ENCODE results near the gene SH3RF3. TPM values are rescaled to one million over a fixed set of nuclear protein-coding genes. Genes with fewer than 3 reads are reported as not detected.

SH3RF3 gene
- total and polyA plus RNA-seq, 8 donors, result 7.0 to 11.1 (median 8.3) TPM

- intact Hi-C loops (cut with DNase I), result no loop called here
- Histone ChIP-seq H3K27ac (no peak overlapping the region), H3K9me3 (no peaks in the 10 kb centered on the region), H3K4me3 (no peak overlapping the region), H3K27me3 (no peaks in the 10 kb centered on the region), H3K36me3 (no peaks in the 10 kb centered on the region), H3K4me1 (peaks cover 0 to 3% of the 10 kb centered on the region in 2 donors)
- TF ChIP-seq CTCF (IDR thresholded peaks at IDR 0.05), result no peak
- DNase-seq (no peak), ATAC-seq (no peak)
These were observed 162.1 kb downstream of the SH3RF3 start for GRCh38 chr2:109290887-109291643.

GRCh38 chr2:109292386-109292785 is 163.4 kb downstream of the SH3RF3 start:
- H3K4me1 ChIP-seq, result peaks cover 0 to 3% of the 10 kb centered on the region in 2 donors
- H3K4me3 ChIP-seq, result no peak overlapping the region
- no peak overlapping the region for H3K27ac ChIP-seq
- no peaks in the 10 kb centered on the region for H3K27me3 ChIP-seq
- no peaks in the 10 kb centered on the region for H3K9me3 ChIP-seq
- TF ChIP-seq CTCF (IDR thresholded peaks at IDR 0.05), result no peak
- no peak for DNase-seq
- ATAC-seq, result no peak
- H3K36me3 ChIP-seq, result no peaks in the 10 kb centered on the region
- intact Hi-C loops (cut with DNase I), result no loop called here

GRCh38 chr2:109293663-109294062 is 164.7 kb downstream of the SH3RF3 start:
- Histone ChIP-seq H3K36me3 (no peaks in the 10 kb centered on the region), H3K9me3 (no peaks in the 10 kb centered on the region), H3K27me3 (no peaks in the 10 kb centered on the region), H3K27ac (no peak overlapping the region), H3K4me3 (no peak overlapping the region), H3K4me1 (peaks cover 0 to 3% of the 10 kb centered on the region in 2 donors)
- TF ChIP-seq CTCF (IDR thresholded peaks at IDR 0.05), result no peak
- ATAC-seq, result no peak
- no peak for DNase-seq
- intact Hi-C loops (cut with DNase I), result no loop called here

GRCh38 chr2:109294523-109294922 is 165.5 kb downstream of the SH3RF3 start:
- H3K36me3 ChIP-seq, result no peaks in the 10 kb centered on the region
- H3K27me3 ChIP-seq, result no peaks in the 10 kb centered on the region
- TF ChIP-seq CTCF (IDR thresholded peaks at IDR 0.05), result no peak
- peaks cover 0 to 3% of the 10 kb centered on the region in 2 donors for H3K4me1 ChIP-seq
- ATAC-seq (no peak), DNase-seq (no peak)
- no peaks in the 10 kb centered on the region for H3K9me3 ChIP-seq
- H3K4me3 ChIP-seq, result no peak overlapping the region
- intact Hi-C loops (cut with DNase I), result no loop called here
- no peak overlapping the region for H3K27ac ChIP-seq

GRCh38 chr2:109295070-109295780 is 166.2 kb downstream of the SH3RF3 start:
- no peak for TF ChIP-seq CTCF (IDR thresholded peaks at IDR 0.05)
- DNase-seq, result no peak
- Histone ChIP-seq H3K27ac (no peak overlapping the region), H3K9me3 (no peaks in the 10 kb centered on the region), H3K27me3 (no peaks in the 10 kb centered on the region), H3K4me1 (peaks cover 4 to 6% of the 10 kb centered on the region in 2 donors), H3K36me3 (no peaks in the 10 kb centered on the region), H3K4me3 (no peak overlapping the region)
- ATAC-seq, result no peak
- intact Hi-C loops (cut with DNase I), result no loop called here
